IMR-90 (cell line): ENCODE results near the gene CSF1.

Experiments
- BHLHE40 ChIP-seq: fragments of 150-350 bp; IDR thresholded peaks from 2 replicates; pipeline ENCODE4 v1.6.1; 2016; ENCODE audit warnings: mild to moderate bottlenecking, low read depth, low read length
- CEBPB ChIP-seq: IDR thresholded peaks from 2 replicates; pipeline ENCODE4 v1.6.1; 2012; ENCODE audit warnings: low read depth, low read length, improper control_type of control experiment
- CTCF ChIP-seq: conservative IDR thresholded peaks from 2 replicates; pipeline ENCODE4 v1.5.1; 2012; ENCODE audit warnings: mild to moderate bottlenecking, low read depth, low read length, improper control_type of control experiment
- ELK1 ChIP-seq: fragments of 150-350 bp; IDR thresholded peaks from 2 replicates; pipeline ENCODE4 v1.6.1; 2016; ENCODE audit warnings: low read depth, mild to moderate bottlenecking, low read length, moderate library complexity, borderline replicate concordance
- FOS ChIP-seq: fragments of 150-350 bp; IDR thresholded peaks from 2 replicates; pipeline ENCODE4 v1.6.1; 2016; ENCODE audit warnings: low read depth, low read length
- MAFK ChIP-seq: IDR thresholded peaks from 2 replicates; pipeline ENCODE4 v1.6.1; 2012; ENCODE audit warnings: low read depth, low read length, improper control_type of control experiment
- NFE2L2 ChIP-seq: fragments of 150-350 bp; IDR thresholded peaks from 2 replicates; pipeline ENCODE4 v1.6.1; 2016; ENCODE audit warnings: low read depth, mild to moderate bottlenecking, low read length
- POLR2A ChIP-seq: IDR thresholded peaks from 2 replicates; pipeline ENCODE4 v1.6.1; 2012; ENCODE audit warnings: mild to moderate bottlenecking, low read depth, low read length
- RCOR1 ChIP-seq: IDR thresholded peaks from 2 replicates; pipeline ENCODE4 v1.6.1; 2012; ENCODE audit warnings: mild to moderate bottlenecking, low read length, improper control_type of control experiment; ENCODE audit not compliant: insufficient replicate concordance
- RFX5 ChIP-seq: IDR thresholded peaks from 2 replicates; pipeline ENCODE4 v1.8.0; 2012; ENCODE audit warnings: low read depth, mild to moderate bottlenecking, low read length, moderate library complexity
- SMC3 ChIP-seq: fragments of 150-350 bp; IDR thresholded peaks from 2 replicates; pipeline ENCODE4 v1.6.1; 2016; ENCODE audit warnings: low read depth, mild to moderate bottlenecking, antibody characterized with exemption, low read length, moderate library complexity
- TF ChIP-seq, protein P1 (sequence below): fragments of 150-350 bp; IDR thresholded peaks from 2 replicates; pipeline ENCODE4 v1.6.1; 2017; ENCODE audit warnings: mild to moderate bottlenecking, antibody characterized with exemption, low read length, low read depth

GRCh38 chr1:109907190-109907774, 3.4 kb upstream of the CSF1 start:
- no peak for TF ChIP-seq CTCF
- TF ChIP-seq RCOR1 = no peak
- no peak for TF ChIP-seq FOS
- TF ChIP-seq CEBPB = no peak
- TF ChIP-seq SMC3 = no peak
- no peak for TF ChIP-seq POLR2A
- no peak for TF ChIP-seq BHLHE40
- no peak for TF ChIP-seq NFE2L2
- no peak for TF ChIP-seq RFX5
- TF ChIP-seq, protein P1, sequence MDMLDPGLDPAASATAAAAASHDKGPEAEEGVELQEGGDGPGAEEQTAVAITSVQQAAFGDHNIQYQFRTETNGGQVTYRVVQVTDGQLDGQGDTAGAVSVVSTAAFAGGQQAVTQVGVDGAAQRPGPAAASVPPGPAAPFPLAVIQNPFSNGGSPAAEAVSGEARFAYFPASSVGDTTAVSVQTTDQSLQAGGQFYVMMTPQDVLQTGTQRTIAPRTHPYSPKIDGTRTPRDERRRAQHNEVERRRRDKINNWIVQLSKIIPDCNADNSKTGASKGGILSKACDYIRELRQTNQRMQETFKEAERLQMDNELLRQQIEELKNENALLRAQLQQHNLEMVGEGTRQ = no peak
- no peak for TF ChIP-seq ELK1
- no peak for TF ChIP-seq MAFK
